HG03045 (cell line): ENCODE data around the gene MGAT4B.
A peak's percentile ranks its signal among the peaks of the same experiment; 100 is the strongest.

Experiments used
- ATAC-seq: cut with Tn5 transposase; IDR thresholded peaks from one replicate; pipeline ENCODE4 v1.9.1; 2021; ENCODE audit warnings: mild to moderate bottlenecking, moderate library complexity; ENCODE audit not compliant: unreplicated experiment

MGAT4B gene

GRCh38 chr5:179812997-179813607, 6.4 kb upstream of the MGAT4B start:
- ATAC-seq: no peak

DNA sequence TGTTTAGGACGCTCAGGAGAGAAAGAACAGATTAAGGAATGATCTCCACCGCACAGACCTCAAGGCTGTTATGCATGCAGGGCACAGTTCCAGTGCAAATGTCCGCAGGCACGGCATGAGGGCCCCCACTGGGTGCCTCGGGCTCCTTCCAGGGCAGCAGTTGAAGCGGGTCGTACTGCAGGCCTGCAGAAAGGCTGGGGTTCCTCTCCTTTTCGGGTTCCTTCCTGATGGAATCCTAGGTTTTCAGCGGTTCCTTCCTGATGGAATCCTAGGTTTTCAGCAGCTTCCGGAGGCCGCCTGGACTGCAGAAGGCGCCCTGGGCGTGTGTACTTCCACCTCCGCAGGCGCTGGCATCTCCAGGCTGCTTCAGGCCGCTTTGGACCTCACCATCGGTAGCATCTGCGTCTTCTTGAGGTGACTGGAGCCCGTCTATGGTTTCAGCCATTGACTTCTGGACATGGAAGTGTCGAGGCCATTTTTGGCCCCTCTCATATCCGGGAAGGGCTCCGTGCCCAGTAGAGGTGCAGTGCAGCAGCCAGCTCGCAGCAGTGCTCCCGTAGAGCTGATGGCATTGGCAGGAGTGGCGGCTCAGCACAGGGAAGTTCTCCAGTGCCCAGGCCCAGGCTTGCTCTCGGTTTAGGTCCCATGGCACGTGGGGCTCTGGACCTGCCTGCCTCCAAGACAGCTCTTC, 5.6 kb upstream of the MGAT4B start:
- no peak for ATAC-seq

GRCh38 chr5:179805529-179806249, 977 bp downstream of the MGAT4B start:
- peak; percentile 23 for ATAC-seq

- no peak for ATAC-seq
Measured at GRCh38 chr5:179805070-179805528, 1.6 kb downstream of the MGAT4B start.

GRCh38 chr5:179804555-179804947, 2.1 kb downstream of the MGAT4B start:
- no peak for ATAC-seq

DNA sequence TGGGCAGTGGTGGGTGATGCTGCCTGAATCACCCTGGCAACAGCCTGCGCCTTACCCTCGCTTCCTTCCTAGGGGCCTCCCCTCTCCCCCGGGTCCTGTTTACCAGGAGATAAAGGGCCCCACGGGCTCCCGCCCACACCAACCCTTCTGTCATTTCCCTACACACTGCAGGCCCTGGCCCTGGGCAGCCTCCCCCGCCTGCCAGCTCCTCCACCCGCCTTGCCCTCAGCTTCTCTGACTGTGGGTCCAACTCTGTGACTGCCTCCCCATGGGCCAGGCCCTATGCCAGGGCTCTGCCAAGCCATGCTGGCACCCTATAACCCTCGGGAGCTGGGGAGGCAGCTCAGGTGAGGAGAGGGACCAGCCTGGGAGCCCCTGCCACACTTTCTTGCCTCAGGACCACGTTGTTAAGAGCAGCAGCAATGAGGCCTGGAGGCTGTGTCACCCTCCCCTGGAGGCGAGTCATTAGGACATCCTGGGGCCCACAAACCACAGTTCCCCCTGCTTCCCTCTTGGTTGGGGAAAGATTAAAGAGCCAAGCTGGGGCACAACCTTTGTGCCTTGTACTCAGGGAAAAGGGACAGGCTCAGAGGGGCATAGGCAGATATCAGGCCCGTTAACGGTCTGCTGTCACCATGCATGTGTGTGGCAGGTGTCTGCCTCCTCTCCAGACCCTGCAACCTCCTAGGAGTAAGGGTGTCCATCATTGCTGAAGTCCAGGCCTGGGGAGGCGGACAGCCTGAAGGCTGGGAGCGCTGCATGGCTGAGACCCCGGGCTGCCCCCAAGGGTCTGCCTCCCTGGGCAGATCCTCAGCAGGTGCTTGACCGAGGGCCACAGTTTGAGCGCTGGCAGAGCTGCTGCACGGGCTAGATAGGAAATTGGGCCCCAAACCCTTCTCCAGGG, 2.8 kb downstream of the MGAT4B start:
- no peak for ATAC-seq

DNA sequence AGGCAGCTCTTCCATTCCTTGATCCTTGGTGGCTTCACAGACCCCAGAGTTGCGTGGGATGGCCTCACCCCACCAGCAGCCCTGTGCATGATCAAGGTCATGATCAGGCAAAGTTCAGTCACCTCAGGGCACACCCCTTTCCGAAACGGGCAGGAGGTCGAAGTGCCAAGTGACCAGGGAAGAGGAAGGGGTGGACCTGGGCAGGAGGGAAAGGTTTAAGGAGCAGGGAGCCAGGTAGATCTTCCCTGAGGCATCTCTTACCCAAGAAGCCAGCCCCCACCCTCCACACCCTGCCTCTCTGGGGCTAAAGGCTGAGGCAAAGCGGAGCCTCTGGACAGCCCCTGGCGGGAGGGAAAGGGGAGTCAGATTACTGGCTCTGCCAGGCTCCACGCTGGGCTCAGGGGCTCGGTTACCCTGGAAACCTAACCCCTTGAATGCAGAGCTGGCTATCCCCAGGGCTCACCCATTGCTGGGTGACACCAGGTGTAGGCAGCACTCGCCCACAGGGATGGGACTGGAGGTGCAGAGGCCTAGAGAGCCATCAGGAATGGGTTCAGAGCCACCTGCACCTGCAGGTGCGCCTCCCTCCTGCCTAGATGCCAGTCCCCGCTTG, 3.6 kb downstream of the MGAT4B start:
- no peak for ATAC-seq

DNA sequence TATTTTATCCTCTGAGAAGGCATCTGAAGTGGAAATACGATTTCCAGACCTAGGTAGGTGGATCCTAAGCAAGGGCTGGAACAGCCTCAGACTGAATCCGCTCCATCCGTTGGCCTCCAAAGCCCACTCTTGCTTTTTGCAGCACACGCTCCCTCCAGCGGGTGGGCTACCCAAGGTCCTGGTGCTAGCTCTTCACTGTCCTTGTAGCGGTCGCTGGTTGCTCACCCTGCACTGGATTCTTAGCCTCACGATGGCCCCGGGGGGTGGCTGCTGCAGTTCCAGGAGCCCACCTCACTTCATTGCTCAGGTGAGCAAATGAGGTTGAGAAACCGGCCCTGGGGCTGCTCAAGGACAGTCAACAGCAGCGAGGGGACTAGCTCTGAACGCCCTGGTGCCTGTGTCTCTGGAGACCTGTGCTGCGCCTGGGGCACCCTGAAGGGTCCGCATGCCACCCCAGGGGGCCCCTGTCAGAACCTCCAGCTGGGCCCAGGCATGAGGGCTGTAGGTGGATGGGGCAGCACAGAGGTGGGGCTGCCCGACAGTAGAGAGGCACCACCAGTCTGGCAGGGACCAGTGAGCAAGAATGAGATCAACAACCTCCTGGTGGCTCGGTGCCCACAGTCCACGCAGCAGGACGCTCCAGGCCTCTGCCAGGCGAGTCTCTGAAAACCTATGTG, 4.3 kb downstream of the MGAT4B start:
- ATAC-seq: no peak

- ATAC-seq: no peak
Measured at GRCh38 chr5:179801304-179802206, 5.1 kb downstream of the MGAT4B start.

DNA sequence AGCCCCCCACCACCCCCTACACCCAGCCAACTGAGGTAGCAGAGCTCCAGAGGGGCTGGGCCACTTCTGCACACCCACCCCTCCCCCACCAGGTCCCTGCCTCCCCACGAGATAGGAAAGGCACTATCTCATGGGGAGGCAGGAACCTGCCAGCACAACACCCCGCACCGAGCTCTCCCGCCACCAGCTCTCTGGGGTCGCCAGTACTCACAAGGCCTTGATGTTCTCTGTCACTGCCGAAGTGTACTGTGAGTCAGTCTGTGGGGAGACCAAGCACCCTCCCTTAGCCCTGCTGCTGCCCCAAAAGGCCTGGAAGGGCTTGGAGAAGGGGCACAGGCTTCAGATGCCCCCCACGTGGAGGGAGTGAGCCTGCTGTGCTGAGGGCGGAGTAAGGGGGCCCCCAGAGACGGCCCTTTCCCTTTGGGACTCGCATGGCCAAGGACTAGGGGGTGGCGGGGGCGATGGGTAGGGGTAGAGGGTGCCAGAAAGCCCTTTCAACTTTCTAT, 5.9 kb downstream of the MGAT4B start:
- no peak for ATAC-seq

- ATAC-seq: no peak
Measured at GRCh38 chr5:179800071-179800695, 6.5 kb downstream of the MGAT4B start.

DNA sequence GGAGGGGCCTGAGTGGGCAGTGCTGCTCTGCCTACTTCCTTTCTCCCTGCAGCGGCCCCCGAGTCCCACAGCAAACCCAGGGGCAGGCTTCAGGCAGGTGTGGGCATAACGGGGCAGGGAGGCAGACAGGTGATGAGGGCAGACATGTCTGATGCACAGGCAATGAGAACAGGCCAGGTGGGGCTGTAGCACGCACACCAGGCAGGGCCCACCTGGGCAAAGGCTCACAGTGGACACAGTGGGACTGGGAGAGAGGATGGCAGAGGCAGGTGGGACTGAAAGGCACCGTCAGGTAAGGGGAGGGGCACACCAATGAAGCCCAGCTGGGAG, 7.1 kb downstream of the MGAT4B start:
- ATAC-seq: no peak

DNA sequence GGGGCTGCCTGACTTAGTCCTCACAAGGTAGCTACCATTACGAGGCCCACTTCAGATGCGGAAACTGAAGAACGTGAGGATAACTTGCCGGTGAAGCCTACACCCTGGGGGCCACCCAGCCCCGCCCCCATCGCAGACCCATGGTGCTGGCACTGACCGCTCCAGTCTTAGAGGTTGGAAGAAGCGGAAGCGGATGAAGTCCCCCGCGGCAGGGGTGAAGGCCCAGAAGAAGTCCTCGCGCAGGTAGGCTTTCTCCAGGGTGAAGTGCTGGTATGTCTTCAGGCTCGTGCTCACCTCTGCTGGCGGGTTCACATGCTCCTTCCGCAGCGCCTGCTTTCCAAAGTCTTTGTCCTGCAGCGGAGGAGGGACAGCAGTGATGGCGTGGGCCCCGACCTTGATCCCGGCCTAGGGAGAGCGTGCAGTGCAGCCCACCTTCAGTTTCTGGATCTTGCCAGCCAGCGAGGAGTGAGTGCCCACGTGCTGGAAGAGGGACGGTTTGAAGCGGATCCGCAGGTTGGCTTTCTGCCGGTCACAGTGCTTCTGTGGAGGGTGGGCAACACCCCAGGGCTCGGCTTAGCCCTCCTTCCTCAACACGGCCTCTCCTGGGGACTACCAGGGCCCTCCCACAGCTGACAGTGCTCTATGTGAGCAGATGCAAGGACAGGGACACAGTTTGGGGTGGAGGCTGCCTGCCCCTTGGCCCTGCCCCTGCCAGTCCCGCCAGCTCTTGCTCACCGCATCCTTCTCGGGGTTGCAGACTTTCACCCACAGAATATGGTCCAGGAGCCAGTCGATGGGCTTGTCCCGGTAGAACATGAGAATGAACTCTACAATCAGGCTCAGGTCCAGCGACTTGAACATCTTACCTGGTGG, 7.7 kb downstream of the MGAT4B start:
- no peak for ATAC-seq

- no peak for ATAC-seq
Measured at GRCh38 chr5:179798144-179798770, 8.4 kb downstream of the MGAT4B start.

DNA sequence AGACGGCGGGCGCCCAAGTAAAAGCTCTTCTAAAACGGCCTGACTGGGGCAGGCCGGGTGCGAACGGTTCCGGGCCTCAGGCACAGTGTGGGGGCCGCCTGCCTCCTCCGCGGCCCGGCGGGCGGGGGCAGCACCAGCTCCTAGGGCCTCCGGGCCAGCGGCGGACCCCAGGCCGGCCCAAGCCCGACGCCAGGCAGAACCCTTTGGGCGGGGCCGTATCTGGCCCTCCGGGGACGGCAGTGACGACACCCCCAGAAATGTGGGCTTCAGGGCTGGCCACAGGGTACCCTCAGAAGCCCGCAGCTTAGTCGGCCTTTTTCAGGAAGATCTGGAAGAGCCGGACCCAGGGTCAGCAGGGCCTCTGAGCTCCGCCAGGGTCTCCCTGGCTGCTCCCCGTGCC, 8.9 kb downstream of the MGAT4B start:
- no peak for ATAC-seq

GRCh38 chr5:179796877-179797608, 9.6 kb downstream of the MGAT4B start:
- ATAC-seq: no peak
